Keratinocyte (primary cell): ENCODE results near the gene THSD8. TPM values are rescaled to one million over a fixed set of nuclear protein-coding genes. Genes with fewer than 3 reads are reported as not detected.

Experiments used
- DNase-seq: peaks from one replicate; pipeline ENCODE4 v3.0.0-alpha.2; 2011; ENCODE audit warnings: low read depth, missing footprints, low spot score
- FAIRE-seq: peaks from 2 replicates; lab custom pipeline; 2011; peaks lifted over from hg19 to GRCh38; lab: Jason Lieb, UNC
- H2AFZ ChIP-seq: 2 replicates; pipeline ENCODE4 v1.6.0; 2012; ENCODE audit warnings: low read length, control low read depth, inconsistent platforms; ENCODE audit not compliant: control insufficient read depth
- H3K27ac ChIP-seq: 2 replicates; pipeline ENCODE4 v1.5.1; 2011; ENCODE audit warnings: low read length; ENCODE audit not compliant: control insufficient read depth, insufficient read depth
- H3K27me3 ChIP-seq: 3 replicates; pipeline ENCODE4 v1.6.0; 2011; ENCODE audit warnings: low read length; ENCODE audit not compliant: control insufficient read depth, insufficient read depth; ENCODE audit errors: extremely low read depth
- H3K36me3 ChIP-seq, 2 experiments: 2 replicates in 1 of 2; 3 replicates in 1 of 2; pipeline ENCODE4 v1.5.1; 2011; ENCODE audit warnings: low read length in 2 of 2, mild to moderate bottlenecking in 1 of 2; ENCODE audit not compliant: control insufficient read depth in 2 of 2, insufficient read depth in 2 of 2; ENCODE audit errors: extremely low read depth in 1 of 2
- H3K4me1 ChIP-seq: 3 replicates; pipeline ENCODE4 v1.5.1; 2011; ENCODE audit warnings: low read length; ENCODE audit not compliant: control insufficient read depth, insufficient read depth; ENCODE audit errors: extremely low read depth
- H3K4me2 ChIP-seq: 3 replicates; pipeline ENCODE4 v1.6.0; 2011; ENCODE audit warnings: low read depth, low read length; ENCODE audit not compliant: control insufficient read depth, insufficient read depth; ENCODE audit errors: extremely low read depth
- H3K4me3 ChIP-seq, 3 experiments: fragments of 200-600 bp in 1 of 3; sonication (generic) in 1 of 3; 2 replicates in 2 of 3; 3 replicates in 1 of 3; pipeline ENCODE4 v1.5.1; 2011 to 2016; ENCODE audit warnings: low read length in 3 of 3, mild to moderate bottlenecking in 3 of 3, control low read depth in 2 of 3, inconsistent platforms in 1 of 3, low read depth in 1 of 3, mixed read lengths in 1 of 3, mixed run types in 1 of 3, moderate library complexity in 1 of 3; ENCODE audit not compliant: control insufficient read depth in 2 of 3, insufficient read depth in 2 of 3; ENCODE audit errors: extremely low read depth in 1 of 3
- H3K79me2 ChIP-seq: 2 replicates; pipeline ENCODE4 v1.6.0; 2012; ENCODE audit warnings: low read length; ENCODE audit not compliant: control insufficient read depth, insufficient read depth
- H3K9ac ChIP-seq: 3 replicates; pipeline ENCODE4 v1.6.0; 2011; ENCODE audit warnings: low read length; ENCODE audit not compliant: control insufficient read depth, insufficient read depth; ENCODE audit errors: extremely low read depth
- H3K9me1 ChIP-seq: 3 replicates; pipeline ENCODE4 v1.6.0; 2011; ENCODE audit warnings: low read length; ENCODE audit not compliant: control insufficient read depth, insufficient read depth; ENCODE audit errors: extremely low read depth
- H3K9me3 ChIP-seq: 2 replicates; pipeline ENCODE4 v1.5.1; 2012; ENCODE audit warnings: low read depth, low read length; ENCODE audit not compliant: control insufficient read depth
- H4K20me1 ChIP-seq: 3 replicates; pipeline ENCODE4 v1.6.0; 2011; ENCODE audit warnings: low read length; ENCODE audit not compliant: control insufficient read depth, insufficient read depth; ENCODE audit errors: extremely low read depth
- CTCF ChIP-seq, 3 experiments: IDR thresholded peaks in 1 of 3; conservative IDR thresholded peaks in 1 of 3; optimal IDR thresholded peaks in 1 of 3; 2 replicates in 2 of 3; 3 replicates in 1 of 3; pipeline versions ENCODE3 to v1.5.1; 2011; ENCODE audit warnings: low read length in 3 of 3, mild to moderate bottlenecking in 3 of 3, moderate library complexity in 2 of 3, control low read depth in 1 of 3, inconsistent platforms in 1 of 3; ENCODE audit not compliant: insufficient read depth in 2 of 3; ENCODE audit errors: extremely low read depth in 1 of 3
- EZH2 ChIP-seq: IDR thresholded peaks from one replicate; pipeline ENCODE4 v1.6.1; 2012; ENCODE audit warnings: inconsistent platforms, mild to moderate bottlenecking, low read length, moderate library complexity
- dilution Hi-C: fragments of 300-500 bp; cut with MboI; formaldehyde crosslinking; loops from one replicate; pipeline ENCODE4 v1.7.0; 2020; ENCODE audit warnings: low sequenced_read_pairs; ENCODE audit not compliant: extremely low pct_ligation_motif_present
- polyA plus RNA-seq, 5 experiments: library from polyadenylated mRNA; depleted of rRNA in 3 of 5; stranded (reverse) in 3 of 5; stranded (forward) in 1 of 5; unstranded in 1 of 5; fragments of >200 nt; gene quantifications; 1 replicate in 1 of 5; 2 replicates in 3 of 5; 3 replicates in 1 of 5; pipeline versions ENCODE4 v1.2.1 to v1.2.3, GENCODE V29; 2011 to 2012; ENCODE audit warnings: missing spikeins in 2 of 5, low read depth in 1 of 5, low replicate concordance in 1 of 5
- small RNA-seq, 3 experiments: library from RNA; depleted of rRNA; stranded (forward); fragments of <200 nt; gene quantifications; one replicate each; pipeline ENCODE3, GENCODE V24; 2012; ENCODE audit warnings: low read depth in 3 of 3, low replicate concordance in 1 of 3; ENCODE audit not compliant: insufficient read length in 3 of 3

The THSD8 gene
- polyA plus RNA-seq, 1 donor (not counting 4 experiments of a cell fraction or from before 2014, with no cell fraction given) = 6.6 TPM

DNA sequence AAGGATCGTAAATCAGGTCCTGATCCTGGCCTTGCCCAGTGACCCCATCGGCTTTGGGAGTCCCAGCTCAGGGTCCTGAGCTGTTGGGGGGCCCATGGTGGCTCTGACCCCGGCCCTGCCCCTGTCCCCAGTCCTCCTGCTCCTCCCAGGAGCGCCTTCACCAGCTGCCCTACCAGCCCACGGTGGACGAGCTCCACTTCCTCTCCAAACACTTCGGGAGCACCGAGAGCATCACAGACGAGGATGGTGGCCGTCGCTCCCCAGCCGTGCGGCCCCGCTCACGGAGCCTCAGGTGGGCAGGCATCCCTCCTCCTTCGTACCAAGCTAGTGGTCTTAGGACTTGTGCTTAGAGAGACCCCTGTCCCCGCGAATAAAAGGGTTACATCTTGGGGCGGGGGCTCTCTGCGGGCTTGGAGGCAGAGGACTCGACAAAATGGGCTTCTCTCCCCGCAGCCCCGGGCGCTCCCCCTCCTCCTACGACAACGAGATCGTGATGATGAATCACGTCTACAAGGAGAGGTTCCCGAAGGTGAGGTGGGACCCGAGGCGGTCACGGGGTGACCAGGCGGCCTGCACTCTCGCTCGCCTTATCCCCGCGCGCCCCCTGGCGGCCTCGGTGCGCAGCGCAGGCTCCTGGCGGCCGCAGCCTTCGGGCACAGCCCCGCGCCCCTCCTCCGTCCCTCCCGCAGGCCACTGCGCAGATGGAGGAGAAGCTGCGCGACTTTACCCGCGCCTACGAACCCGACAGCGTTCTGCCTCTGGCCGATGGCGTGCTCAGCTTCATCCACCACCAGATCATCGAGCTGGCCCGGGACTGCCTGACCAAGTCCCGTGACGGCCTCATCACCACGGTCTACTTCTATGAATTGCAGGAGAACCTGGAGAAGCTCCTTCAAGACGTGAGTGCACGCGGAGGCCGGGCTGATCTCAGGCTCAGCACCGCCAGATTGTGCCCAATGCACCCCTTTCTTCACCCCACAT, 45.6 kb downstream of the THSD8 start:
- no peak for FAIRE-seq
- no peaks in the 10 kb centered on the region for H3K36me3 ChIP-seq
- dilution Hi-C loops = no loop called here
- peak overlapping the region; percentile 69 for H3K4me2 ChIP-seq
- H2AFZ ChIP-seq = peak overlapping the region; percentile 73
- TF ChIP-seq CTCF (optimal IDR thresholded peaks at IDR 0.05 in 1 of 3, IDR thresholded peaks at IDR 0.05 in 1 of 3, conservative IDR thresholded peaks at IDR 0.05 in 1 of 3; ENCODE audit: extremely low read depth in 1 of 3, insufficient read depth in 2 of 3, low read length in 3 of 3) = peak; percentile 90 to 100 (median 95)
- no peak for TF ChIP-seq EZH2
- no peaks in the 10 kb centered on the region for H3K79me2 ChIP-seq
- no peaks in the 10 kb centered on the region for H4K20me1 ChIP-seq
- no peaks in the 10 kb centered on the region for H3K27me3 ChIP-seq
- peak overlapping the region; percentile 30 for H3K9ac ChIP-seq
- peaks cover 10% of the 10 kb centered on the region for H3K4me1 ChIP-seq
- no peaks in the 10 kb centered on the region for H3K9me3 ChIP-seq
- no peaks in the 10 kb centered on the region for H3K9me1 ChIP-seq
- DNase-seq = peak; percentile 60
- H3K27ac ChIP-seq = no peak overlapping the region
- peak overlapping the region in 1 of 3 experiments; percentile 15 for H3K4me3 ChIP-seq

Small RNA genes lying within 50 kb of the gene (small RNA-seq; reads per million reads assigned to genes)
- 0 to 0.07 (median 0) reads per million in 3 experiments for gene MIR5684
- gene MIR6794 = 0 reads per million in 3 experiments

Other genes with a start within 250 kb of the THSD8 start
- 2.7 to 3.2 TPM (median 3.2 TPM) in 3 replicates for gene ZNF490, start 191.3 kb upstream of the THSD8 start, polyA plus RNA-seq
- gene ZNF791, start 191.1 kb upstream of the THSD8 start, polyA plus RNA-seq = 8.1 to 11.5 TPM (median 10.3 TPM) in 3 replicates
- gene MAN2B1, start 135.3 kb upstream of the THSD8 start, polyA plus RNA-seq = 17.0 to 30.1 TPM (median 21.1 TPM) in 3 replicates
- gene WDR83, start 135.3 kb upstream of the THSD8 start, polyA plus RNA-seq = 3.8 to 5.6 TPM (median 5.0 TPM) in 3 replicates
- 36.5 to 45.0 TPM (median 37.2 TPM) in 3 replicates for gene DHPS, start 120.2 kb upstream of the THSD8 start, polyA plus RNA-seq
- gene GNG14, start 114.1 kb upstream of the THSD8 start, polyA plus RNA-seq = not detected in 3 replicates
- 5.6 to 11.2 TPM (median 8.1 TPM) in 3 replicates for gene FBXW9, start 105.4 kb upstream of the THSD8 start, polyA plus RNA-seq
- gene TNPO2, start 78.1 kb upstream of the THSD8 start, polyA plus RNA-seq = 75.3 to 115 TPM (median 105 TPM) in 3 replicates
- 148 to 170 TPM (median 153 TPM) in 3 replicates for gene TRIR, start 67.4 kb upstream of the THSD8 start, polyA plus RNA-seq
- 104 to 173 TPM (median 138 TPM) in 3 replicates for gene GET3, start 64.6 kb upstream of the THSD8 start, polyA plus RNA-seq
- gene BEST2, start 50.3 kb upstream of the THSD8 start, polyA plus RNA-seq = 0.03 TPM in 1 of 3 replicates, not detected in the others
- 19.0 to 27.4 TPM (median 21.9 TPM) in 3 replicates for gene HOOK2, start 26.5 kb upstream of the THSD8 start, polyA plus RNA-seq
- gene JUNB, start 10.6 kb upstream of the THSD8 start, polyA plus RNA-seq = 34.9 to 85.1 TPM (median 40.8 TPM) in 3 replicates
- 119 to 301 TPM (median 154 TPM) in 3 replicates for gene PRDX2, start 269 bp upstream of the THSD8 start, polyA plus RNA-seq
- 12.7 to 32.5 TPM (median 19.7 TPM) in 3 replicates for gene RNASEH2A, start 4.5 kb downstream of the THSD8 start, polyA plus RNA-seq
- gene RTBDN, start 32.5 kb downstream of the THSD8 start, polyA plus RNA-seq = not detected in 3 replicates
- 0.09 to 0.13 TPM (median 0.11 TPM) in 3 replicates for gene MAST1, start 36.4 kb downstream of the THSD8 start, polyA plus RNA-seq
- gene DNASE2, start 79.4 kb downstream of the THSD8 start, polyA plus RNA-seq = 23.5 to 38.3 TPM (median 27.2 TPM) in 3 replicates
- not detected in 3 replicates for gene KLF1, start 85.1 kb downstream of the THSD8 start, polyA plus RNA-seq
- 9.9 to 16.8 TPM (median 11.5 TPM) in 3 replicates for gene GCDH, start 89.1 kb downstream of the THSD8 start, polyA plus RNA-seq
- gene SYCE2, start 117.2 kb downstream of the THSD8 start, polyA plus RNA-seq = 0.07 to 0.10 TPM in 2 of 3 replicates, not detected in the other
- gene FARSA, start 131.6 kb downstream of the THSD8 start, polyA plus RNA-seq = 29.9 to 68.7 TPM (median 30.9 TPM) in 3 replicates
- gene CALR, start 136.5 kb downstream of the THSD8 start, polyA plus RNA-seq = 785 to 1,497 TPM (median 899 TPM) in 3 replicates
- gene RAD23A, start 143.8 kb downstream of the THSD8 start, polyA plus RNA-seq = 20.3 to 63.3 TPM (median 23.7 TPM) in 3 replicates
- gene GADD45GIP1, start 155.2 kb downstream of the THSD8 start, polyA plus RNA-seq = 27.8 to 38.4 TPM (median 35.5 TPM) in 3 replicates
- 0.09 TPM in 1 of 3 replicates, not detected in the others for gene DAND5, start 167.5 kb downstream of the THSD8 start, polyA plus RNA-seq
- gene NFIX, start 193.4 kb downstream of the THSD8 start, polyA plus RNA-seq = 3.1 to 21.4 TPM (median 5.2 TPM) in 3 replicates